Tibial artery (tissue), 4 donors: ENCODE results near the gene SUSD6.

Source experiments
- DNase-seq, 2 donors: peaks; one replicate each; pipeline ENCODE4 v3.0.0-alpha.2; 2019
- H3K27ac ChIP-seq, 2 donors: fragments of 200-600 bp; sonication (generic) in 1 of 2; 1 replicate in 1 of 2; 2 replicates in 1 of 2; pipeline ENCODE4 v1.5.1; 2018 to 2019; ENCODE audit warnings: mild to moderate bottlenecking in 1 of 2
- H3K27me3 ChIP-seq, 2 donors: fragments of 200-600 bp; sonication (generic) in 1 of 2; one replicate each; pipeline versions ENCODE4 v1.5.1 to v1.6.0; 2016 to 2019
- H3K36me3 ChIP-seq, 3 donors: fragments of 200-600 bp; sonication (generic) in 2 of 3; one replicate each; pipeline ENCODE4 v1.5.1; 2016 to 2019; ENCODE audit warnings: mild to moderate bottlenecking in 2 of 3
- H3K4me1 ChIP-seq, 4 donors: fragments of 200-600 bp; sonication (generic) in 2 of 4; 1 replicate in 3 of 4; 2 replicates in 1 of 4; pipeline ENCODE4 v1.5.1; 2016 to 2019
- H3K4me3 ChIP-seq, 2 donors: fragments of 200-600 bp; sonication (generic) in 1 of 2; 1 replicate in 1 of 2; 2 replicates in 1 of 2; pipeline ENCODE4 v1.5.1; 2018 to 2019; ENCODE audit warnings: mild to moderate bottlenecking in 2 of 2
- H3K9me3 ChIP-seq, 3 donors: fragments of 200-600 bp; sonication (generic) in 1 of 3; one replicate each; pipeline ENCODE4 v1.5.1; 2016 to 2019
- intact Hi-C: fragments of 100-400 bp; cut with DNase I; formaldehyde crosslinking; loops from one replicate; pipeline ENCODE4 v1.15.0; 2023; ENCODE audit warnings: low total_unique reads
- TF ChIP-seq, protein P1 (sequence below), 2 experiments: fragments of 200-600 bp in 1 of 2; fragments of 450-650 bp in 1 of 2; IDR thresholded peaks; one replicate each; pipeline ENCODE4 v1.5.1; 2017 to 2019; ENCODE audit warnings: antibody characterized with exemption in 2 of 2, mild to moderate bottlenecking in 1 of 2, moderate library complexity in 1 of 2

The SUSD6 gene

GRCh38 chr14:69582212-69582611 lies 29.2 kb upstream of the SUSD6 start:
- no peaks in the 10 kb centered on the region for H3K9me3 ChIP-seq
- TF ChIP-seq, protein P1, sequence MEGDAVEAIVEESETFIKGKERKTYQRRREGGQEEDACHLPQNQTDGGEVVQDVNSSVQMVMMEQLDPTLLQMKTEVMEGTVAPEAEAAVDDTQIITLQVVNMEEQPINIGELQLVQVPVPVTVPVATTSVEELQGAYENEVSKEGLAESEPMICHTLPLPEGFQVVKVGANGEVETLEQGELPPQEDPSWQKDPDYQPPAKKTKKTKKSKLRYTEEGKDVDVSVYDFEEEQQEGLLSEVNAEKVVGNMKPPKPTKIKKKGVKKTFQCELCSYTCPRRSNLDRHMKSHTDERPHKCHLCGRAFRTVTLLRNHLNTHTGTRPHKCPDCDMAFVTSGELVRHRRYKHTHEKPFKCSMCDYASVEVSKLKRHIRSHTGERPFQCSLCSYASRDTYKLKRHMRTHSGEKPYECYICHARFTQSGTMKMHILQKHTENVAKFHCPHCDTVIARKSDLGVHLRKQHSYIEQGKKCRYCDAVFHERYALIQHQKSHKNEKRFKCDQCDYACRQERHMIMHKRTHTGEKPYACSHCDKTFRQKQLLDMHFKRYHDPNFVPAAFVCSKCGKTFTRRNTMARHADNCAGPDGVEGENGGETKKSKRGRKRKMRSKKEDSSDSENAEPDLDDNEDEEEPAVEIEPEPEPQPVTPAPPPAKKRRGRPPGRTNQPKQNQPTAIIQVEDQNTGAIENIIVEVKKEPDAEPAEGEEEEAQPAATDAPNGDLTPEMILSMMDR (IDR thresholded peaks at IDR 0.05): no peak
- H3K27me3 ChIP-seq: peaks cover 0 to 5% of the 10 kb centered on the region in 2 donors
- H3K4me1 ChIP-seq: no peaks in the 10 kb centered on the region
- H3K4me3 ChIP-seq: no peak overlapping the region
- no peak overlapping the region for H3K27ac ChIP-seq
- H3K36me3 ChIP-seq: no peaks in the 10 kb centered on the region
- DNase-seq: no peak
- intact Hi-C loops: loop anchor here (5.0 kb wide), 1 partner anchor 145 kb away; no protein-coding TSS in a partner anchor

- no peaks in the 10 kb centered on the region for H3K4me1 ChIP-seq
- no peak for DNase-seq
- peaks cover 0 to 2% of the 10 kb centered on the region in 2 donors for H3K27me3 ChIP-seq
- H3K9me3 ChIP-seq: no peaks in the 10 kb centered on the region
- intact Hi-C loops: loop anchor here (5.0 kb wide), 1 partner anchor 144 kb away; no protein-coding TSS in a partner anchor
- no peak overlapping the region for H3K27ac ChIP-seq
- TF ChIP-seq, protein P1 (IDR thresholded peaks at IDR 0.05): no peak
- no peak overlapping the region for H3K4me3 ChIP-seq
- no peaks in the 10 kb centered on the region for H3K36me3 ChIP-seq
Observed at GRCh38 chr14:69582829-69583228, 28.6 kb upstream of the SUSD6 start.

DNA sequence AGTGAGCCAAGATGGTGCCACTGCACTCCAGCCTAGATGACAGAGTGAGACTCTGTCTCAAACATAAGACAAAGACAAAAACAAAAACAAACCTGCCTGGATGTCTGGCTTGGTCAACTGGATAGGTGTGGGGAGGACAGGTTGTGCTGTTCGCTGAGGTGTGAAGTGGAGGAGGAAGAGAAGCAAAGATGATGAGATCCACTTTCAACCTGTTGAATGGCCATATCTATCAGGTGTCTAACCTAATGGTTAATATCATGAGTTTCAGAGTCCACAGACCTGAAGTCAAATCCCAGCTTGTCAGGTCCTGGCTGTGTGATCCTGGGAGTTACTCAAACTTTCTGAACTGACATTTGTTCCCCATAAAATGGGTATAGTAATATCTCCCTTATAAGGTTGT lies 27.0 kb upstream of the SUSD6 start:
- DNase-seq: no peak
- no peaks in the 10 kb centered on the region for H3K9me3 ChIP-seq
- intact Hi-C loops: loop anchor here (5.0 kb wide), 1 partner anchor 143 kb away; no protein-coding TSS in a partner anchor

DNA sequence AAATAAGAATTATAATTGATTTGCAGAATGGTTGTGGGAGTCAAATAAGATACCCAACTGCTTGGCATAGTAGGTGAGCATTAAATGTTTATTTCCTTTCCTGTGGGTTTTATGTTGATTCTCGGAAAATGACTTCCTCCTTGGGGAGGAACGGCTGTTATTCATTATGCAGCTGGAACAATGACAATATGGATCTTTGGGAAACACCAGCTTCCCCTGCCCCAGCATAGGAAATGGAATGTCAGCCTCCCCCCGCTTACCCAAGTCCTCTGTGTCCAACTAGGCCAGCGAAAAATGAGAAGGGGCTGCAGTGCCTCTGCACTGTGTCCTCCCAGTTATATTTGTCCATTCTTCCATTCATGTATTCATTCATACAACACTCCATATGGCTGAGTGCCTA lies 25.0 kb upstream of the SUSD6 start:
- H3K36me3 ChIP-seq: no peaks in the 10 kb centered on the region
- no peak for DNase-seq
- TF ChIP-seq, protein P1 (IDR thresholded peaks at IDR 0.05): no peak
- intact Hi-C loops: no loop called here
- H3K27ac ChIP-seq: no peak overlapping the region
- no peaks in the 10 kb centered on the region for H3K9me3 ChIP-seq
- H3K4me3 ChIP-seq: no peak overlapping the region
- H3K4me1 ChIP-seq: no peaks in the 10 kb centered on the region
- no peaks in the 10 kb centered on the region for H3K27me3 ChIP-seq

More for the DNA sequence above, 27.0 kb upstream of the SUSD6 start:
- H3K27me3 ChIP-seq: no peaks in the 10 kb centered on the region
- no peak overlapping the region for H3K27ac ChIP-seq
- no peak overlapping the region for H3K4me3 ChIP-seq
- no peaks in the 10 kb centered on the region for H3K4me1 ChIP-seq
- H3K36me3 ChIP-seq: no peaks in the 10 kb centered on the region
- TF ChIP-seq, protein P1 (IDR thresholded peaks at IDR 0.05): no peak

- no peak for DNase-seq
- intact Hi-C loops: no loop called here
- TF ChIP-seq, protein P1 (IDR thresholded peaks at IDR 0.05): no peak
- H3K4me1 ChIP-seq: no peaks in the 10 kb centered on the region
- H3K27me3 ChIP-seq: no peaks in the 10 kb centered on the region
- no peak overlapping the region for H3K4me3 ChIP-seq
- H3K27ac ChIP-seq: no peak overlapping the region
- H3K36me3 ChIP-seq: no peaks in the 10 kb centered on the region
- H3K9me3 ChIP-seq: no peaks in the 10 kb centered on the region
Observed at GRCh38 chr14:69587389-69587788, 24.0 kb upstream of the SUSD6 start.

DNA sequence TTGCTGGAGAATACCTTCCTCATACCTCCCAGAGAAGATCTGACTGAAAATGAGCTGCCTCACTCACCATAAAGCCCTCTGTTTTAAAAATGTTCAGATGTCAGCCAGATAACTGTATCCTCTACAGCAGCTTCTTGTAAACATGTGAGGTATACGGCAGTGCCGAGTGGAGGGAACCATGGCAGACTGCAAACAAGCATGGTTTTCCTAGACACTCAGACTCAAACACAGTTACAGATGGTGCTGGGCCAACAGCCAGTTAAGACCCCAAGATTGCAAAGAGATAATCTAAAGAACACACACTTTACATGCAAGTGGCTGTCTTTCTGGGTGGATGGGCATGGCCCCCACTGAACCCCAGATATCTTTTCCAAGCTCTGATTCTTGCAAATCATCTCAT lies 20.1 kb upstream of the SUSD6 start:
- H3K27ac ChIP-seq: no peak overlapping the region
- no peaks in the 10 kb centered on the region for H3K9me3 ChIP-seq
- DNase-seq: no peak
- H3K4me3 ChIP-seq: no peak overlapping the region
- no peaks in the 10 kb centered on the region for H3K27me3 ChIP-seq
- intact Hi-C loops: no loop called here
- no peaks in the 10 kb centered on the region for H3K36me3 ChIP-seq
- TF ChIP-seq, protein P1 (IDR thresholded peaks at IDR 0.05): no peak
- peaks cover 0 to 12% (median 8%) of the 10 kb centered on the region in 4 donors for H3K4me1 ChIP-seq
